GM18907 (cell line): ENCODE results near the gene CWF19L1.
A peak's percentile ranks its signal among the peaks of the same experiment; 100 is the strongest.
"Not testable (repeated sequence)": the region's sequence is repeated elsewhere in the genome, so short reads cannot be mapped to it uniquely, and the experiment has no call there.

ENCODE experiments used
- ATAC-seq: cut with Tn5 transposase; IDR thresholded peaks from one replicate; pipeline ENCODE4 v1.9.1; 2021; ENCODE audit warnings: mild to moderate bottlenecking, moderate library complexity; ENCODE audit not compliant: unreplicated experiment

The CWF19L1 gene

GRCh38 chr10:100267239-100268104 is at the start of gene CWF19L1:
TSS of gene CWF19L1 (minus strand) at chr10:100267638. CDS start at chr10:100267593, 45 bp downstream.
- peak; percentile 79 for ATAC-seq

- ATAC-seq, result no peak
Observed at GRCh38 chr10:100315615-100316014, 48.2 kb upstream of the CWF19L1 start.

GRCh38 chr10:100311298-100311697 is 43.9 kb upstream of the CWF19L1 start:
- no peak for ATAC-seq

- ATAC-seq, result no peak
Observed at GRCh38 chr10:100307684-100308083, 40.2 kb upstream of the CWF19L1 start.

- ATAC-seq, result no peak
Observed at GRCh38 chr10:100306861-100307260, 39.4 kb upstream of the CWF19L1 start.

- no peak for ATAC-seq
Observed at GRCh38 chr10:100304414-100304813, 37.0 kb upstream of the CWF19L1 start.

- ATAC-seq, result no peak
Observed at GRCh38 chr10:100303724-100304319, 36.4 kb upstream of the CWF19L1 start.

- ATAC-seq, result not testable (repeated sequence)
Observed at GRCh38 chr10:100301123-100301522, 33.7 kb upstream of the CWF19L1 start.

- ATAC-seq, result no peak
Observed at GRCh38 chr10:100297242-100297641, 29.8 kb upstream of the CWF19L1 start.

- ATAC-seq, result no peak
Observed at GRCh38 chr10:100293066-100293465, 25.6 kb upstream of the CWF19L1 start.

- not testable (repeated sequence) for ATAC-seq
Observed at GRCh38 chr10:100292300-100292699, 24.9 kb upstream of the CWF19L1 start.

GRCh38 chr10:100291356-100291755 is 23.9 kb upstream of the CWF19L1 start:
- no peak for ATAC-seq

- no peak for ATAC-seq
Observed at GRCh38 chr10:100289641-100290040, 22.2 kb upstream of the CWF19L1 start.

- no peak for ATAC-seq
Observed at GRCh38 chr10:100288196-100288595, 20.8 kb upstream of the CWF19L1 start.

- no peak for ATAC-seq
Observed at GRCh38 chr10:100287756-100288155, 20.3 kb upstream of the CWF19L1 start.

GRCh38 chr10:100286051-100287033 is 18.9 kb upstream of the CWF19L1 start, which contains the start of gene BLOC1S2:
TSS of gene BLOC1S2 (minus strand) at chr10:100286680. CDS start at chr10:100286659, 21 bp downstream.
- peak; percentile 85 for ATAC-seq

- ATAC-seq, result not testable (repeated sequence)
Observed at GRCh38 chr10:100285326-100285725, 17.9 kb upstream of the CWF19L1 start.

GRCh38 chr10:100282907-100283306 is 15.5 kb upstream of the CWF19L1 start:
- no peak for ATAC-seq

- ATAC-seq, result not testable (repeated sequence)
Observed at GRCh38 chr10:100276971-100277370, 9.5 kb upstream of the CWF19L1 start.

- ATAC-seq, result no peak
Observed at GRCh38 chr10:100265821-100266485, 1.5 kb downstream of the CWF19L1 start.
